Neural cell (in vitro differentiated cells): ENCODE results near the gene KCNQ1OT1.

Experiments used
- CTCF ChIP-seq: fragments of 450-650 bp; IDR thresholded peaks from 2 replicates; pipeline ENCODE4 v1.5.1; 2014; ENCODE audit warnings: antibody characterized with exemption, mild to moderate bottlenecking, moderate library complexity; ENCODE audit not compliant: poor library complexity, severe bottlenecking
- EP300 ChIP-seq: fragments of 450-650 bp; conservative IDR thresholded peaks from 2 replicates; pipeline ENCODE4 v1.6.1; 2014; ENCODE audit warnings: antibody characterized with exemption, mild to moderate bottlenecking, moderate library complexity; ENCODE audit not compliant: poor library complexity, severe bottlenecking
- EZH2 ChIP-seq: fragments of 200-600, 300-800 bp; shearing (Covaris generic), sonication (generic); IDR thresholded peaks from 2 replicates; pipeline ENCODE4 v1.6.1; 2014; ENCODE audit warnings: antibody characterized with exemption, low read length, borderline replicate concordance, mild to moderate bottlenecking; ENCODE audit not compliant: insufficient read depth, poor library complexity, severe bottlenecking
- MXI1 ChIP-seq: fragments of 450-650 bp; conservative IDR thresholded peaks from 2 replicates; pipeline ENCODE4 v1.6.1; 2014; ENCODE audit warnings: antibody characterized with exemption, mild to moderate bottlenecking; ENCODE audit not compliant: poor library complexity, severe bottlenecking
- POLR2AphosphoS5 ChIP-seq: IDR thresholded peaks from 2 replicates; pipeline ENCODE4 v1.6.1; 2012
- RAD21 ChIP-seq: fragments of 450-650 bp; conservative IDR thresholded peaks from 2 replicates; pipeline ENCODE4 v1.6.1; 2014; ENCODE audit warnings: antibody characterized with exemption, mild to moderate bottlenecking, moderate library complexity
- REST ChIP-seq: IDR thresholded peaks from 2 replicates; pipeline ENCODE4 v1.6.1; 2012; ENCODE audit warnings: borderline replicate concordance
- SMC3 ChIP-seq: fragments of 450-650 bp; conservative IDR thresholded peaks from 2 replicates; pipeline ENCODE4 v1.6.1; 2014; ENCODE audit warnings: antibody characterized with exemption, mild to moderate bottlenecking, moderate library complexity; ENCODE audit not compliant: poor library complexity

GRCh38 chr11:2565447-2566222 is 134.2 kb downstream of the KCNQ1OT1 start:
- no peak for TF ChIP-seq CTCF
- TF ChIP-seq EZH2: no peak
- TF ChIP-seq EP300: no peak
- no peak for TF ChIP-seq REST
- no peak for TF ChIP-seq RAD21
- no peak for TF ChIP-seq MXI1
- TF ChIP-seq POLR2AphosphoS5: no peak
- TF ChIP-seq SMC3: no peak
